GM11168 (cell line): Measurements from ENCODE around the gene ATP2A3.

Experiments used
- in situ Hi-C: fragments of 300-500 bp; cut with MboI; formaldehyde crosslinking; loops from one replicate; pipeline ENCODE4 v1.12.0; 2022; ENCODE audit warnings: low sequenced_read_pairs; ENCODE audit not compliant: unreplicated experiment

Gene ATP2A3

DNA sequence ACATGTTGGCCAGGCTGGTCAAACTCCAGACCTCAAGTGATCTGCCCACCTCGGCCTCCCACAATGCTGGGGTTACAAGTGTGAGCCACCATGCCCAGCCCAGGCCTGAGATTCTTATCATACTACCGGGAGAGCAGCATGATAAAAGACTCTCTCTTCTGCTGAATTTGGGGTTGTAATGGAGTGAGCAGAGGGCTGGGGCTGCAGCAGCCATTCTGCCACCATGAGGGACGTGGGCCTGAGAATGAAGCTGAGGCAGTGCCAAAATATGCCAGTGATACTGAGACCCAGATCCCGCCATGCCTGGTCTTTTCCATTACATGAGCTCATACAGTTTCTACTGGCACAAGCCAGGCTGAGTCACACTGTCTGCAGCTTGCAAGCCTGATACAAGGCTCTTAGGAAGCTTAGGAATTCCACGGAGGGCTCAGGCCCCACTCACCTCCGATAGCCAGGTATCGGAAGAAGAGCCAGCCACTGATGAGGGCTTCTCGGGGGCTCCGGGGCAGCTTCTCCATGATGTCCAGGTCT is 28.3 kb downstream of the ATP2A3 start:
- in situ Hi-C loops = no loop called here

DNA sequence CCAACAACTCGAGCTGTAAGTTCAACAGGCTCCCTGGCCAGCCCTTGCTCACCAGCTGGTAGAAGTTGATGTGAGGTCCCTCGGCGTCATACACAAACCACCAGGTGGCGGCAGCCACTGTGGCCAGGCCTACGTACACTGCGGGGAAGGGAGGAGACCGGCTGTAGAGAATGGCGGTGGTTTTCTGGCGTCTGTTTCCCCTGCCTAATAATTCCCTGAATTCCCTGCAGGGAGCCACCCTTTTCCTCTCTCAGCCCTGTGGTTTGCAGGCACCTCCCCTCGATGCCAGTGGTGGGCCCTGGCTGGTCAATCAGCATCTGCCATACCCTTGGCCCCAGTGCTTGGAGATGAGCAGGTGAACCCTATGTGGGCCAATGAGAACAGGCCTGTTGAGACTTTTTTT is 29.1 kb downstream of the ATP2A3 start:
- in situ Hi-C loops = no loop called here

DNA sequence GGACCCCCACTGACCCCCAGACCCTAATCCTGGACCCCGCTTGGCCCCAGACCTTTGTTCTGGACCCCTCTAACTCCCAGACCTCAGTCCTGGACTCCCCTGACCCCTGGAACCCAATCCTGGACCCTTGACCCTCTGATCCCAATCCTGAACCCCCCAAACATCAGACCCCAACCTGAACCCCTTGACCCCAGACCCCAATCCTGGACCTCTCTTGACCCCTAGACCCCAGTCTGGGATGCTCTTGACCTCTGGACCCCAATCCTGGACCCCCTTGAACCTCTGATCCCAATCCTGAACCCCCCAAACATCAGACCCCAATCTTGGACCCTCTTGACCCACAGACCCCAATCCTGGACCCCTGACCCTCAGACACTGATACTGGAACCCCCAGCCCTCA is 34.5 kb downstream of the ATP2A3 start:
- in situ Hi-C loops = no loop called here

DNA sequence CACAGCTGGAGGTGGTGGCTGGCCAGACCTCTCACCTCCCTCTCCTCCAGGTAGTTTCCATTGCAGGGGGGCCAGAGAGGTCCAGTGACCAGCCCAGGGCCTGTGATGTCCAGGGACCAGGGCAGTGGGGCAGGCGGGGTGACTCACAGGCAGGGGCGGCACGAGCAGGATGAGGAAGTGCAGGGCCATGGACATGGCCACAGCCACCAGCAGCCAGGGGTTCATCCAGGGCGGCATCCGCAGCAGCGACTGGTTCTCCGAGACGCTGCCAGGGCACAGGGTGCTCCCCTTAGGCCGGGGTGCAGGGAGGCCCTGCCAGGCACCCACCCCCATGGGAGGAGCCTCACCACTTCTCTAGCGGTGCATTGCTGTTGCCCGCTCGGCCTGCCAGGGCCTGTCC is 35.1 kb downstream of the ATP2A3 start:
- in situ Hi-C loops = no loop called here

DNA sequence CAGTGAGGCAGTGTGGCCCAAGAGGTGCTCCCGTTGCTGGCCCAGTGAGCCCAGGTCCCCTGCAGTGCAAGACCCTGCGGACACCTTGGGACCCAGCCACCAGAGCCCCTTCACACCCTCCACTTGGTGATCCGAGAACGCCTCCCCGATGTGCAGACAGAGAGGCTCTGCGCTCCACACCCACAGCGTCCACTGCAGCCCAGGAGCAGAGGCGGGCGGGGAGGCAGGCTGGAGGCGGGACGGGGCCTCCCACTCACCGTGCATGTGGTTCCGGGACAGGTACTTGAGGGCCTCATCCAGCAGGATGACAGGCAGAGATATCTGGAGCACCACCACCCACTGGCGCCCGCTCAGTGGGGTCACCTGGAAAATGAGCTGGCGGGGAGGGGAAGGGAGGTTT is 35.8 kb downstream of the ATP2A3 start:
- in situ Hi-C loops = no loop called here

DNA sequence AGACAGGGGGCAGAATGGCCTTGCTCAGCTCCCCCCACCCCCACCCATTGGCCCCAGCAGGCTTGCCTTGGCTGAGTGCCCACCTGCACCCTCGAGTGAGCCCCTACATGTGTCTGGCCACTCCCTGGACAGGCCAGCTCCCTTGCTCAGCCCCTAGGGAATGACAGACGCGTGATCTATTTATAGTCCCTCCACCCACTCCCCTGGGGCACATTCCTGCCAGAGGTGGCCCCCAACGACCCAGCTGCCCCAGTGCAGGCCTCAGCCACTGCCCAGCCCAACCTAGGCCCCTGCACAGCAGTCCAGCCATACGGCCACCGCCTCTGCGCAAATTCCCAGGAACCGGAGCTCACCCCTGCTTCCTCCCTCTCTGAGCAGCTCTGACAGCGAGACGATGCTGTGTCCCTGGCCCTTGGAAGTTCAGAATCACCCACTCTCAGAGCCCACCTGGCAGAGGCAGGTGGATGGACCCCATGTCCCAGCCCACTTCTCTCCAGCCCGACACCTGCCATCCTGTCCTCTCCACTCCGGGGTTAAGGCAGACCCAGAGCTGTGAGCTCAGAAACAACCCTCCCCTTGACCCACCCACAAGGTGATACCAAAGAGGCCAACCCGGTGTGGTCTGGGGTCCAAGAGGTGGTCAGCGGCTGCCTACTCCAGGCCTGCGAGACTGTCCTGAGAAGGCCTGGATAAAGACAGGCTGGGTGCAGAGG is 36.5 kb downstream of the ATP2A3 start:
- in situ Hi-C loops = no loop called here

DNA sequence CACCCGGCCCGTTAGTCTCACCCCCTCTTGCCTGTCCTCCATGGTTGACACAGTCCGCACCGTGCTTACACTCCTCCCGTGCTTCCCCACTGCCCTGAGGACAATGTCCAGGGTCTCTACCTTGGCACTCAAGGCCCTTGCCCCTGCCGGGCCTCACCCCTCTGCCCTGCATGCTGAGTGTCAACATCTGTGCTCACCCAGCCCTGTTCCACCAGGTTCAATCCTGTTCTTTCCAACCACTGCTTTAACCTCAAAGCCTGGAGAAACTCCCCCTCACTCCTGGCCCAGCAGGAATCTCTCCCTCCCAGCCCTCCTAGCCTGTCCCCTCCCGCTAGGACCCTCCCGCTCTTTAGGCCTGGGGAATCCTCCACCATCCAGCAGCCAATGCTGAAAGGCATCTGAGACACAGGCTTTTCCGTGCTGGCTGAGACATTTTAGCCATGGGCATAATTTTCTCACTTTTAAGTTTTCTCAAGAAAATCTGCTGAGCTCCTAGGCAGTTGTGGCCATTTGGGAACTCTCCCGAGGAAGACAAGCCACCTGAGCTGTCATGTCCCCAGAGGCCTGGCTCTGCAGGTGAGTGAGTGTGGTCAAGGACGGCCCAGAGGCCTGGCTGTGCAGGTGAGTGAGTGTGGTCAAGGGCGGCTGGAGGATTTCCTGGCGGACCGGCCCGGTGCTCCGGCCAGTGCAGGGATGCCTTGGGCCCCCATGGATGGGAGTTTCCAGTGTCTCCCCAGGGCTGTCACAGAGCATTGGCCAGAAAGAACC is 37.2 kb downstream of the ATP2A3 start:
- in situ Hi-C loops = no loop called here

DNA sequence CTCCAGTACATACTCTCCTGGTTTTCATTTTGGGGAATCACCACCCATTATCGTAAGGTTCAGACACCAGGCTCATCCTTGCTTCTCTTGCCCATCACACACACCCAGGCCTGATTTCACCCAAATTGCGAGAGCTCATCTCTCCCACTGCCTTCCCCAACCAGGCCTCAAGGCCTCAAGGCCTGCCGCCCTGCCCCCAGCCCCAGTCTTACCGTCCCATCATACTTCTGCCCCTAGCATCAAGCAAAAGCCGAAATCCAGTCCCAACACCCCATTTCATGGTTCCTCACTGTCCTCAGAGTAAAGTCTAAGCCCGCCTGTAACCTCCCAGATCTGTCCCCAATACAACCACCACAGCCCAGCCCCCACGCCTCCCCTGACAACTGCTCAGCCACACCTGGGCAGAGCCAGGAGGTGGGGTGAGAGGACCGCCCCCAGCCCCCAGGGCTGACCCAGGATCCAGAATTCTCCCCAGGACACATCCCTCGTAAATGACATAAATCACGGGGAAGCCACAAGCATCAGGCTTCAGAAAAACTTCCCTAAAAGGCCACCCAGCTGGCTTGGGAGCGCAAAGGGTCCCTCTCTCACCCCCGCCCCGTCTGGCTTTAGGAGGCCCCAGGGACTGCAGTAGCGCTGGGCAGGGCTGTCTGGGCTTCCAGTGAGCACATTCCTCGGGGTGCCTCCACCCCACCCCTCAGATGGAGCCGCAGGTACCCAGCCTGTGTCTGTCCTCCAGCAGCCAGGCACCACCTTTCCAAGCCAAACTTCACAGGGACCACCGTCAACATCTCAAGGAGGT is 38.4 kb downstream of the ATP2A3 start:
- in situ Hi-C loops = no loop called here

DNA sequence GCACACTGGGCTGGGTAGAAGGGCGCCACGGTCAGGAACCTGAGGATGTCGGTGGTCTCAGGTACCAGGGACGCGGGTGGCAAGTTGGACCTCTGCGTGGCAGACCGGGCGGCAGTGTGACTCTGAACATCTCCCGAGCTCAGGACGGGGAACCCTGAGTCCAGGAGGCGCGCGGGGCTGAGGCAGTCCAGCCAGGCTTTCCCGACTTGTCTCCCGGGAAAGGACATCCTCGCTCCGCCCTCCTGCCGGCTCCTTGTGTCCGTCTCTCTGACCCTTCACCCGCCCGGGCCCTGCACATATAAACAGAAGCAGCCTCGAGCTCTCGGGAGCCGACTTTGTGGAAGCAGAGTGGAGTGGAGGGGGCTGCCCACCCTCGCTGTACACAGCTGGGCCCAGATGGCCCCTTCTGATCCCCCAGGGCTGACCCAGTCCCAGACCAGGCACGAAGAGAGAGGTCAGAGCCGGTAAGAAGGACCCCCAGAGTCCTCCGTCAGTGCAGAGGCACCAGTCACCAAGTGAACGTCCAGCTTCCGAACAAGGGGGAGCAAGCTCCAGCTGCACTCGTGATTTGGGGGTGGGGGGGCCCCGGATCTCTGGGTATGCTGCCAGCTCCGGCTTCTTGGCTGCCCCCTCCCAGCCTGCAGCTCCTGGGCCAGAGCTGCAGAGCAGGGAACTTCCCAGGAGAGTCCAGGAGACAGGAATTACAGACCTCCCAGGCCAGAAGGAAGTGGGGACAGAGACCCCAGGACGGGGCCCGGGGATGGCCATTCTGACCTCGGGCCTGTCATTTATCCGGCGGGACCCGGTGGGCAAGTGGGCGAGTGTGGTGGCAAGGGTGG is 39.5 kb downstream of the ATP2A3 start:
- in situ Hi-C loops = no loop called here

DNA sequence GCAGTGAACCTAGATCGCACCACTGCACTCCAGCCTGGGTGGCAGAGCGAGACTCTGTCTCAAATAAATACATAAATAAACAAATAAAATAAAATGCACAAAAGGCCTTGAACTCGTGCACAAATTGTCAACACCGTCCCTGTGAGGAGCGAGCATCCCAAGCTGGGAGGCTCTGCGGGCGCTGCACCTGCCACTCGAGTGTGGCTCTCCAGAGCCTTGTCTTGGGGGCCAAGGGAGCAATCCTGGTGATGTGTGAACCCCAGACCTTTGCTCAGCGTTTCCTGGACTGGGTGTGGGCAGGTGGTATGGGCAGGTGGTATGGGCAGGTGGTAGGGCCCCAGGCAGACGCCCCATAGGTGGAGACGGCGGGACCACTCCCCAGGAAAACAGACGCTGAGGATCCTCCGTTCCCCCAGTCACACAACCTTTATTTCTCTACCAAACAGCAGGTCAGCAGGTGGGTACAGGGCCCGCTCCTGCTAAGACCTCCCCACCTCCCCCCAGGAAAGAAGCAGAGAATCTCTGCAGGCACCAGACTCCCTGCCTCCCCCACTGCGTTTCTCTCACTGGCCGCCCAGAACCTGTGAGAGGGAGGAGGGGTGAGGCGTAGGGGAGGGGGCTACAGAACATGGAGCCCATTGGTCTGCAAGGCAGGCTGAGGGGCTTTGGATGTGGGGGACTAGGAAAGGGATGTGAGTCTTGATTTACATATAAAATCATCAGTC is 40.6 kb downstream of the ATP2A3 start:
- in situ Hi-C loops = no loop called here

DNA sequence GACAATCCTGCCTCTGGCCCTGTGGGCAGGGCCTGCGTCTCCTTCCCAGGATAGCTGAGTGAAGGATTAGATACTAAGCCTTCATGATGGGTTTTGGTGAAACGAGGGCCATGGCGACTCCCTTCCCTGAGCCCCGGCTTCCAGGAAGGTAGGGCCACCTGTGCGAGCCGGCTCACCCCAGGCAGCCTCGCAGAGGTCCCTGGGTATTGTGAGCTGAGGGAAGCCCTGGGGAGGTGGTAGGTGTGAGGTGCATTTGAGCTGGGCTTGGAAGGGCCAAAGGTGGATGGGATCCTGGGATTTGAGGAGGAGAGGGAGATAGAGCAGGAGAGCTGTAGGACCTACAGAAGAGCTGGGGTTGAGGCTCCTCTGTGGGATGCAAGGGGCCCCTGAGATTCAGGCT is 41.5 kb downstream of the ATP2A3 start:
- in situ Hi-C loops = no loop called here

DNA sequence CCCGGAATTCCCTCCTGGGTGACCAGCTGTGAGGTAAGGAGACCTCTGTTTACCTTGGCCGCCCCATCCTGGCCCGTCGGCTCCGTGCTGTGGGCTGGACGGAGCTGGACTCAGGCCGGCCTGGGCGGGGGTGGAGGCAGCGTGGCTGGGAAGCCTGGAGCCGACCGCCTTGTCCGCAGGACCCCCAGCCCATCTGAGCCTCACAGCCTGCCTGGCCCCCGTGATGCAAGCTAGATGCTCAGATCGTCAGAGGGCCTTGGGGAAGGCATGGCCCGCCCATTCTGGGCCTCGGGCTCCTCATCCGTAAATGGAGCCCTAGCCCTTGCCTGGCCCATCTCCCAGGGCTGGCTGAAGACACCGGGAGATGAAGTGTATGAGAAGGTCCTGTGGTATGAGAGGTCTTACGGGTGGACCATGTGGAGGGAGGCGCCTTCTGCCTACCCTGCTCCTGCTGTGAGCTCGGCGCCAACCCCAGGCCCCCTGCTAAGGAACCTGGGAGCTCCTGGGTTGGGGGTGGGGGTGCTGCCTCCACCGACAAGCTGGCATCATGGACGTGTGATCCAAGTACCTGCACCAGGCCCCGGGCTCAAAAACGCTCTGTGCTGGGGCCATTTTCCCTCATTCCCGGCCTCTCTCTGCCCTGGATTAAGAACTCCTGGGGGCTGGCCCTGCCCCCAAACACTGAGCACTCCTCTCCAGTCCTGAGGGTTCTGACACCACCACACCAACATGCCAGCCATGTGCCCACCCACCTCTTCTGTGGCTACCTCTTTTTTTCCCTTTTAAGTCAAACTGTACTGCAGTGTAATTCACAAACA is 42.5 kb downstream of the ATP2A3 start:
- in situ Hi-C loops = no loop called here

DNA sequence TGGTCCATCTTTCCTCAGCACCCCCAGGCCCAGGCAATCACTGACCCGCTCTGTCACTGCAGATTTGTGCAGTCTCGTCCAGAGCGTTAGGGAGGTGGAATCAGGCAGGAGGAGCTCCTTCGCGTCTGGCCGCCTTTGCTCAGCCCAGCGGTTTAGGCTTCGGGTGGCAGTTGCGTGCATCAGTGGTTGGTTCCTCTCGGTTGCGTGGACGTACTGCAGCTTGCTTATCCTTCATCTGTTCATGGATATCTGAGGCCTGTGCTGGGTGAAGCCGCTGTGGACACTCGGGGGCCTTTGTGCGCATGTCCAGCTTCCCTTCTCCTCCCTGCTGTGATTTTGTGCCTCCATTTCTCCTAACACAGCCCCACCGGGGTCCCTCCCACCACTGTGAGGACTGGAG is 43.2 kb downstream of the ATP2A3 start:
- in situ Hi-C loops = no loop called here

DNA sequence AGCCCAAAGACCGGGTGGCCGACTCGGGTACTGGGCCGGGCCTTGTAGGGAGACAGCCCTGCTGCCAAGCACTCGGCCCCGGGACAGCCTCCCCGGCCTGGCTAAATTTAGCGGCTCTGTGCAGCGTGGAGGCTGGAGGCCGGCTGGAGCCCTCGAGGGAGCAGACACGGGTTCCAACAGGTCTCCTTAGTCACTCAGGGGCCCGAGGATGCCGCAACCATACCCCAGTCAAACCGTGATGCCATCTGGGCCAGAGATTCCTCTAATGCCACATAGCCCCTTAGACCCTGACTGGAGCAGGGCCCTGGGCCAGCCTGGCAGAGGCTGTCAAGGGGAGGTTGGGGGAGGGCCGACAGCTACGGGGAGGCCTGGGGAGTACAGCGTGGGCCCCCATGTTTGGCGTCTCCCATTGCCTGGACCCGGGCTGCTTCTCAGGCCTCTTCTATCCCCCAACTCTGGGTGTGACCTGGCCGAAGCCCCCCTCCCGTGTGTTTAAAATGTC is 45.1 kb downstream of the ATP2A3 start:
- in situ Hi-C loops = no loop called here

DNA sequence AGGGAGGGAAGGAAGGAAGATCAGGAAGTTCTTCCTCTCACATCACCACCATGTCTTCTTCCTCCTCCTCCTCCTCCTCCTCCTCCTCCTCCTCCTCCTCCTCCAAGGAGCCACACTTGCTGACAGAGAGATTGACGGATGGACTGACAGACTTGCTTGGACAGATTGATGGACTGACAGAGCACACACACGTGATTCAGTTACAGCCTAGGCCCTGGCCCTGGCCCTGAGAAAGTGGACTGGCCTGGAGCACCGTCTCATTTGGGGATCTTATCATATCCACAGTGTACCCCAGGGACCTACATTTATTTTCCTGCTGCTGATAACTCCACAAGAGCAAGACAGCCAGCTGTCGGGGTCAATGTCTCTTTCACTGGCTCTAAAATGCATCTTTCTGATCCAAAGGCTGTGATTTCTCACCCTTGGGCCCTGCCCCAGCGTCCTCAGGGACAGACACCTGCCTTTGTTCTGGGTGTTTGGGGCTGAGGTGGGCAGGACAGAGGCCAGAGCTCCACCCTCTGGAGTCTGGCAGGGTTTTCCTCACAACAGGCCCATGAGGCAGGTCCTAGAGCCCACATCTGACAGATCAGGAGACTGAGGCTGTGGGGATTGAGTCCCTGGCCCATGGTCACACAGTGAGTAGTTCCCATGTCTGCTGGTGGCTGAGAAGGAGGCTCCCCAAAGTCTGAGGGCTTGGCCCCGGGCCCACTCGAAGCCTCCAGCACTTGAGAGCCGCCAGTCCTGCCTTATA is 45.7 kb downstream of the ATP2A3 start:
- in situ Hi-C loops = no loop called here

DNA sequence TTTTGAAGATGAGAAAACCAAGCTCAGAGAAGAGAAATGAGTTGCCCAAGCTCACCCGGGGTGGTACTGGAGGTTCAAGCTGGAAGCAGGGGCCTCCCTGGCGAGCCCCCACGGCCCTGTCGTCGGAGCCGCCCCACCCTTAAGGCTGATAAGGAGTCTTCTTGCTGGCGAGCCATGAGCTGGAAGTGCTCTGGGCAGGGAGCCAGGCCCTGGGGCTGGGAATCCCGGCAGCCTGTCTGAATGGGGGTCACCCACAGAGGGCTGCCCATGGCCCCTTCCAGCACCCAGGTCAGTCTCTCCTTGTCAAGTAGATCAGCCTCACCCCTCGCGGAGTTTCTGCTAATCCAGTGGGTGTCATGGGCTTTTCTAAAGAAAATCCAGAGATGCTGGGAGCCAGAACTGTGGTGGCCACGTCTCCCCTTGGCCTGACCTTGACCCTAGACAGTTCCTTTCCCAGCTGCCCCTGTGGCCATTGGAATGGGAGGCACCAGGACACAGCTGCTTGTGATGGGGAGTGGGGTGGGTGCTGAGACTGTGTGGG is 46.8 kb downstream of the ATP2A3 start:
- in situ Hi-C loops = no loop called here

DNA sequence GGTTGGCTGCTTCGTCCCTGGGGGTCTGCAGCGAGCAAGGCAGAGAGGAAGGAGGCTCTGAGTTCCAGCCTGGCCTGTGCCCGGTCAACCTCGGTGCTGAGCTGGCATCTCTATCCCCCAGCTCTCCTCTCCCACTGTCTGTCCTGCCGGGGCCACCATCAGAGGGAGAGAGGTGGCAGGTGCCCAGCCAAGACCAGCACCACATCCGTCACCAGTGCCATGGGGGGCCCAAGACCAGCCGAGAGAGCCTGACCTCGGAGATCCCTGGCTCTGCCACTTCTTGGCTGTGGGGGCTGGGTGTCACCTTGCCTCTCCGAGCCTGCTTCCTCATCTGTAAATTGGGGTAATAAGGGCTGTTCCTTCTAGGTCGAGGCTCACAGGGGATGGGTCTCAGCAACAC is 47.4 kb downstream of the ATP2A3 start:
- in situ Hi-C loops = no loop called here
